ENCODE data around the gene TSPAN10.
"Not testable (repeated sequence)": the region's sequence is repeated elsewhere in the genome, so short reads cannot be mapped to it uniquely, and the experiment has no call there.

The TSPAN10 gene

GRCh38 chr17:81636505-81637288, at the start of gene TSPAN10, which contains the start of gene NPLOC4:
Gene TSPAN10, plus strand, starts transcription at chr17:81637196. Its CDS starts 5,217 bp downstream, at chr17:81642413.
Gene NPLOC4, minus strand, starts transcription at chr17:81637112. Its CDS starts 182 bp downstream, at chr17:81636930.
- in situ Hi-C loops (cut with MboI; ENCODE audit: low sequenced_read_pairs): no loop called here

- in situ Hi-C loops (cut with MboI; ENCODE audit: low sequenced_read_pairs): loop anchor here (25.0 kb wide), 1 partner anchor 327 kb away; no protein-coding TSS in a partner anchor
These were observed 47.4 kb upstream of the TSPAN10 start for GRCh38 chr17:81589612-81590011.

DNA sequence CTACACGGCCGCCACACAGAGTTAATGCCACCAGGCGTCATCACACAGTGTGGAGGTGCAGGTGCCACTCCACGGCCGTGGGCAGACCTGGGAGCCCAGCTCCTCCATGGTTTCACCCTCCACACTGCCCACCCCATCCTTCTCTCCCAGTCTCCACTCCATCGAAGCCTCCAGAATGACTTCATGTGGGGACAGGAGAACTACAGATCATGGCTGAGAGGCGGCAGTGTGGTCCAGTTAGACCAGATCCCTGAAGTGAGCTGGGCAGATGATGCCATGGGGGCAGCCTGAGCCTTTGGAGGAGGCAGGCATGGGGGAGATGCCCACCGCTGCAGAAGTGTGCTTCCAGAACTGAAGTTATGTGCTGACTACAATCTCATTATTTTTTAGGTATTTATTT, 46.9 kb upstream of the TSPAN10 start:
- in situ Hi-C loops (cut with MboI; ENCODE audit: low sequenced_read_pairs): loop anchor here (25.0 kb wide), 1 partner anchor 328 kb away; no protein-coding TSS in a partner anchor

- in situ Hi-C loops (cut with MboI; ENCODE audit: low sequenced_read_pairs): loop anchor here (25.0 kb wide), 1 partner anchor 330 kb away; no protein-coding TSS in a partner anchor
These were observed 45.0 kb upstream of the TSPAN10 start for GRCh38 chr17:81591971-81592370.

DNA sequence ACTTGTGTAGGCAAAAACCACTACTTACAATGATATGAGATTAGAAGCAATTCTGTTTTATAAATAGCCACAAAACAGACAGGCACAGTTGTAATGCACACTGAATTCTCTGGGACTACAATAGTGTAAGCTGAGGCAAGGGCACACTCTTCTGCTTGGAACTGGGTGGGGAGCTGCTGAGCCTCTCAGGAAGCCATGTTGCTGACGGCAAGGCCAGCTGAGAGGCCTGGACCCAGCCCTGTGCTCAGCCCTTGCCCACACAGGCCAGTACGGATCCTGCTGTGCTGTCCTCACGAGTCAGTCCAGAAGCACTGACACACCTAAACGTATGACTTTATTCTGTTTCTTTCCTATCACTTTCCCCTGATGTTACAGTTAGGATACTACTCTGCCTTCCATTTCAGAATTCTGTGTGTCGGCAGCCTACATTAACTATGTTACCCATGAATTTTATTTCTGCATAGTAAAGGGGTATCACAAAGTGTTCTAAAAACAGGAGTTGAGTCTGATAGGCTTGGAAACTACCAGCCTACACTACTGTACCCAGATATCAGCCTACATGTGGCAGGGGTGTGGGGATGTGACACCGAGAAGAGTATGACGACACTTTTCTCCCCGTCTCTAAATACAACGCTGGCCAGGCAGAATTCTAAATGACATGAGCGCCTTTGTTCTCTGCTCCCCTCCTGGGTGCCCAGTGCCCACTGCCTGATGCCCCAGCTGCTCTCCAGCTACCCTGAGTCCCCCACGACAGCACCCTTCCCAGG, 43.7 kb upstream of the TSPAN10 start:
- in situ Hi-C loops (cut with MboI; ENCODE audit: low sequenced_read_pairs): loop anchor here (25.0 kb wide), 1 partner anchor 331 kb away; no protein-coding TSS in a partner anchor

GRCh38 chr17:81599719-81600486, 37.1 kb upstream of the TSPAN10 start:
- in situ Hi-C loops (cut with MboI; ENCODE audit: low sequenced_read_pairs): loop anchor here (25.0 kb wide), 1 partner anchor 338 kb away; no protein-coding TSS in a partner anchor

GRCh38 chr17:81601525-81602120, 35.4 kb upstream of the TSPAN10 start:
- in situ Hi-C loops (cut with MboI; ENCODE audit: low sequenced_read_pairs): no loop called here

- in situ Hi-C loops (cut with MboI; ENCODE audit: low sequenced_read_pairs): no loop called here
These were observed 33.0 kb upstream of the TSPAN10 start for GRCh38 chr17:81603846-81604610.

- in situ Hi-C loops (cut with MboI; ENCODE audit: low sequenced_read_pairs): no loop called here
These were observed 29.6 kb upstream of the TSPAN10 start for GRCh38 chr17:81607431-81607830.

- in situ Hi-C loops (cut with MboI; ENCODE audit: low sequenced_read_pairs): no loop called here
These were observed 28.9 kb upstream of the TSPAN10 start for GRCh38 chr17:81608082-81608481.

DNA sequence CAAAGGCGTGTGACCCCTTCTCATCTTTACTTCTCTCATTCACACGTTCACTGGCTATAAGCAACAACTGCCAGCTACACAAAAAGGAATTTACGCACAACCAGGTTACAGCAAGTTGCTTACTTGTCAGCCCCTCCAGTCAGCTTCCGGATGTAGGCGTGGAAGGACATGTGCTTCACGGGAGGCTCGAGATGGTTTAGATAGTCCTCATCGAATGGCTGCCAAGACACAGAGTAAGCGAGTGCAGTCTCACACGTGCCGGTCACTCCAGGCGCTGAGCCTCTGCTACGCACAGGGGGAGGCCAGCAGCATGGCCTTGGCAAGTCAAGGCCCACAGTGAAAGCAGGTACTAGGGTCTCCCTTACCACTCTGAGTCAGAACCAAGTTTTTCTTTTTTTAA, 28.4 kb upstream of the TSPAN10 start:
- in situ Hi-C loops (cut with MboI; ENCODE audit: low sequenced_read_pairs): no loop called here

- in situ Hi-C loops (cut with MboI; ENCODE audit: low sequenced_read_pairs): no loop called here
These were observed 27.3 kb upstream of the TSPAN10 start for GRCh38 chr17:81609541-81610311.

- in situ Hi-C loops (cut with MboI; ENCODE audit: low sequenced_read_pairs): no loop called here
These were observed 24.6 kb upstream of the TSPAN10 start for GRCh38 chr17:81612172-81612970.

GRCh38 chr17:81615401-81615930, 21.5 kb upstream of the TSPAN10 start:
- in situ Hi-C loops (cut with MboI; ENCODE audit: low sequenced_read_pairs): no loop called here

DNA sequence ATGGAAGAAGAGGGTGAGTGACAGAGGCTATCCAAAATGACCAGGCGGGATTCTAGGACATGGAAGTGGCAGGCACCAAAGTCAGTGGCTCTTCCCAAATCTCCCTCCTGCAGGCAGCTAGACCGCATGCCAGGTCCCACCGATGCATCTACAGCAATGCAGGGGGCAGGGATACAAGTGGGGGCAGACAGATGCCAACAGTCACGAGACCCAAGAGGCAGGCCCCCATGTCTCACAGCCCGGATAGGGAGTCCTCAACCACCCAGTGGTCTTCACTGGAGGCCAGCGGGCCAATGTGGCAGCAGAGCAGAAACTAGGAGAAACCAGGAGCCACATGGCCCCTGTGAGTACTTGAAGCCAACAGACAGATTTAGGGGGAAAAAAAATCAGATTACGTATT, 20.1 kb upstream of the TSPAN10 start:
- in situ Hi-C loops (cut with MboI; ENCODE audit: low sequenced_read_pairs): no loop called here

DNA sequence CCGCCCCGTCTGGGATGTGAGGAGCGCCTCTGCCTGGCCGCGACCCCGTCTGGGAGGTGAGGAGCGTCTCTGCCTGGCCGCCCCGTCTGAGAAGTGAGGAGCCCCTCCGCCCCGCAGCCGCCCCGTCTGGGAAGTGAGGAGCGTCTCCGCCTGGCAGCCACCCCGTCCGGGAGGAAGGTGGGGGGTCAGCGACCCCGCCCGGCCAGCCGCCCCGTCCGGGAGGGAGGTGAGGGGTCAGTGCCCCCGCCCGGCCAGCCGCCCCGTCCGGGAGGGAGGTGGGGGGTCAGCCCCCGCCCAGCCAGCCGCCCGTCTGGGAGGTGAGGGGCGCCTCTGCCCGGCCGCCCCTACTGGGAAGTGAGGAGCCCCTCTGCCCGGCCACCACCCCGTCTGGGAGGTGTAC, 18.7 kb upstream of the TSPAN10 start:
- in situ Hi-C loops (cut with MboI; ENCODE audit: low sequenced_read_pairs): not testable (repeated sequence)

- in situ Hi-C loops (cut with MboI; ENCODE audit: low sequenced_read_pairs): no loop called here
These were observed 15.4 kb upstream of the TSPAN10 start for GRCh38 chr17:81621494-81622130.
